GM19193 (cell line): ENCODE results near the gene SRRD.

Experiments used
- POLR2A ChIP-seq: IDR thresholded peaks from 4 replicates; pipeline ENCODE4 v1.6.1; 2011; ENCODE audit not compliant: insufficient read depth, insufficient read length; ENCODE audit errors: extremely low read depth

The SRRD gene

DNA sequence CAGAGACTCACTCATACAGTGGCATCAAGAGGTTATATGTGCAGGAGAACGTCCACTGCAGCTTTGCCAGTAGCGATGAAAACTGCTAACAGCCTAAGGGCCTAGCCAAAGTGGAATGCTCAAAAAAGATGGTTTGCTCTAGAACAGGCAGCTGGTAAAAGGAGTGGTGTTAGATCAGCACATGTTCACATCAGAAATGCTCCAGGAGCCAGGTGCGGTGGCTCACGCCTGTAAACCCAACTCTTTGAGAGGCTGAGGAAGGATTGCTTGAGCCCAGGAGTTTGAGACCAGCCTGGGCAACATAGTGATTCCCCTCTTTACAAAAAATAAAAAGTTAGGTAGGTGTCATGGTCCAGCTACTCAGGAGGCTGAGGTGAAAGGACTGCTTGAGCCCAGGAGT lies 38.9 kb downstream of the SRRD start:
- TF ChIP-seq POLR2A, result no peak

DNA sequence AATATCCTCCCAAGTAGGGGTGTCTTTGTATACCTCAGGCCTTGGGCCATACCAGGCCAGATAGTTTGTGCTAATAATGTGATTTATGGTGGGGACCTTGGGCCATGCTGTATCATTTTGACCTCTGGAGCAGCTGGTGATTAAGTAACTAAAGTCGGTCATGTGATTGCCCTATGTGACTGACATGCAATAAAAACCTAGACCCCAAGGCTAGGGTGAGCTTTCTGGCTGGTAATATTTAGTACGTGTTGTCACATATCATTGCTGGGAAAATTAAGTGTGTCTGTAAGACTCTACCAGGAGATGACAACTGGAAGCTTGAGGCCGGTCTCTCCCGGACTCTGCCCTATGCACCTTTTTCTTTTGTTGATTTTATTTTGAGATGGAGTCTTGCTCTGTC lies 41.2 kb downstream of the SRRD start:
- TF ChIP-seq POLR2A, result no peak

DNA sequence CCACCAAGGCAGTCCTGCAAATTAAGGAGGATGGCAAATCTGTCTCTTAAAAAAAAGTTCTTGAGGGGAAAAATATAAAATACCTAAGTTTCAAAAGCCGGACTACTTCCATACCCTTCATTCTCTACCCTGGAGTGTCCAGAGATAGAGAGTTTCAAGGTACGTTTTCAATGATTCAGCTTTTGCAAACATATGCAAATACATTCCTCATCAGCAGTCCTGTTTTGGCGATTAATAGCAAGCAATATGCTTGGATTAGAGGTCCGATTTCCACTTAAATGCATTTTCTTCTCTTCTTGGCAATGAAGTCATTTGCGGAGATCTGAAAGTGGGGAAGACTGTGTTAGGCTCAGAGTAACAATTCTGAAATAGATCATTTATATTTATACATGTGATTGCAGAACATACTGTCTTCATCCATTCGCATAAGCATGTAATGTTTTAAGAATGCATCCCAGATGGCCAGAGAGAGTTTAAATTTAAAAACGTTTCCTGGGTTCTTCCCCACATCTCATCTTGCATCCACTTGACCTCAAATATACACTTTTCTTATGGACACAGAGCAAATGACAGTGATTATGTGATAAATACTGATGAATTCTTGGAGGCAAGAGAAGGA lies 42.4 kb downstream of the SRRD start:
- TF ChIP-seq POLR2A, result no peak

DNA sequence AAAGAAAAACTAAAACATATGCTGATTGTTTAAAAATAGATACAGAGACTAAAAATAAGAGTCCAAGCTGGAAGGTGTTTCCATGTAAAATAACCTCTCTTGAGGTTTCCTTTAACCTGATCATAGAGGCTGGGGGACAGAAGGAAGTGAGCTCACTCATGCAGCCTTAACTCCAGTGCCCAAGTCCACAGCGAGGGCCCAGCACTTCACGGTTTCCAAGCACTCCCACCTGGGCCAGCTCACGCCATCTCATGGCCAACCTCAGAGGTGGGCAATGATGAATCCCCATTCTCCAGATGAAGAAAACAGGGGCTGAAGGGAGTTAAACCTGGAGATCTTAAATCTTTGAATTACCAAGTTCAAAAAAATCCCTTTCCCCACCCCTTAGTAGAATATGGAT lies 43.5 kb downstream of the SRRD start:
- no peak for TF ChIP-seq POLR2A

DNA sequence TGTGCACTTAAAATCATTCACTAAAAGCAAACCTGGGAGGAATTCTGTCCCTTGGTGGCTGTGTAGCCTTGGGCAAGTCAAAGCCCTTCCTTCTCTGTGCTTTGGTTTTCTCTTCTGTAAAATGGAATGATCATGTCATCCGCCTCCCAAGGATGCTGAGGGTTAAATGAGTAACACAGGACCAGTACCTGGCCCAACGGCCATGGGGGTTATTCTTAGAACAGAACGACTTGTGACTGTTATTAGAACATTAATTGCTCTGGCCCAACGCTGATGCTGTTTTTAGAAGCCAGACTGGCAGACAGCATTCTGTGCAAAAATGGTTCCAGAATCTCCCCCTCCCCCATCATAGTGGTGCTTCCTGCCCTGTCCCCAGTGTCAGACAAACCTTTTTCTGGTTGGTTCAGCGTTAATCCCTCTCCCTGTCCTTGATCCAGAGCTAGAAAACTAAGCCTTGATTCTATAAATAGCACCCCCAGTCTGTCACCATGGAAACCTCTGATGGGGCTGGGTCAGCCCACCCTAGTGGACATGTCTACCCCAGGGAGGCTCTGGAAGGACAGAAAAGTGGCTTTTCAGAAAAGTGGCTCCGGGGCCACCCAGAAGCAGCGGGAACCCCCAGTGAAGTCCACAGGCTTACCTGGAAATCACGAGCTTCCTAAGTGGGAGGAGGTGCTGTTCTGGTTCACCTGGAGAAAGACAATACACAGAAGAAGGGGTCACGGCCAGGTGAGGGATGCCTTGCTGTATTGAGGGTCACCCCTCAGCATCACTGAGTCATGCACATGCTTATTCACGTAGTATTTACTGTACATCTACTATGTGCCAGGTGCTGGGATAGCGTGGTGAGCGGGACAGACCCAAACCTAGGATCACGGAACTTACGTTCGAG lies 44.1 kb downstream of the SRRD start:
- no peak for TF ChIP-seq POLR2A

DNA sequence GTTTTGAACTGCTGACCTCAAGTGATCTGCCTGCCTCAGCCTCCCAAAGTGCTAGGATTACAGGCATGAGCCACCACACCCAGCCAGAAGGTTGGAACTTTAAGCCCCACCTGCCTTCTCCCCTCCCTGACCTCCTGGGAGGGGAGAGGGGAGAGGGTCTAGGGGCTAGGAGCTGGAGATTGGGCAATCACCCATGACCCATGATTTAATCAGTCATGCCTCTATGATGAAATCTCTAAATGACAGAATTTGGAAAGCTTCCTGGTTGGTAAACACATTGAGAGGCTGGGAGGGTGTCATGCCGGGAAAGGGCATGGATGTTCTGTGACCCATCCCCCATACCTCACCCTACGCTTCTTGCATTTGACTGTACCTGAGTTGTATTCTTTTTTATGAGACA lies 45.7 kb downstream of the SRRD start:
- no peak for TF ChIP-seq POLR2A

DNA sequence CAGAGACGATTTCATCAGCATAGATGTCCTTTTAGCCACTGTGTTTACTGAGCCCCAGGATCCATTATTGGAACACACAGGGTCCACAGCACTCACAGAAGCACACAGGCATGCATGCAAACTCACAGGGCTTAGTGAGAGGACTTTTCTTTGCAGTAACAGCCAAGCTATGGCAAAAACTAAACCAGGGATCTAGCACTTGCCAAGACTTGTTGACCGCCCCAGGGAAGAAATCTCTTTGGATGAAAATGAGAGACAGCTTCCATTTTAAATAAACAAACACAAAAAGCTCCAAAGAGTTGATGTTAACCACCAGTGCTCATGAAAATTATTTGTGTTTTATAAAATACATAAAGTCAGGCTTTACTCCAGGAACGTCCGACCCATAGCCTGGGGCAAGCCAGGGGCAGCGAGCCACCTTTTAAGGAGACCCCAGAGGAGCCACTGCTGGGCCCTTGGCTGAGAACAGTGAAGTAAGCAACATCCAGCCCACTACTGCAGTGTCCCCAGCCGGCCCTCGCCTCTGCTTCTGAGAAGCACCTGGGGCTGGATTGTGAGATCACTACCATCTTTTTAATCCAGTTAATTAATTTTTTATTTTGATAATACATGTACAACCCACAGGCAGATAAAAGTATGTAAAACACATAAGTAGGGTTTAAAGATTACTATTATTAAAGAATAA lies 50.6 kb downstream of the SRRD start:
- TF ChIP-seq POLR2A, result no peak

DNA sequence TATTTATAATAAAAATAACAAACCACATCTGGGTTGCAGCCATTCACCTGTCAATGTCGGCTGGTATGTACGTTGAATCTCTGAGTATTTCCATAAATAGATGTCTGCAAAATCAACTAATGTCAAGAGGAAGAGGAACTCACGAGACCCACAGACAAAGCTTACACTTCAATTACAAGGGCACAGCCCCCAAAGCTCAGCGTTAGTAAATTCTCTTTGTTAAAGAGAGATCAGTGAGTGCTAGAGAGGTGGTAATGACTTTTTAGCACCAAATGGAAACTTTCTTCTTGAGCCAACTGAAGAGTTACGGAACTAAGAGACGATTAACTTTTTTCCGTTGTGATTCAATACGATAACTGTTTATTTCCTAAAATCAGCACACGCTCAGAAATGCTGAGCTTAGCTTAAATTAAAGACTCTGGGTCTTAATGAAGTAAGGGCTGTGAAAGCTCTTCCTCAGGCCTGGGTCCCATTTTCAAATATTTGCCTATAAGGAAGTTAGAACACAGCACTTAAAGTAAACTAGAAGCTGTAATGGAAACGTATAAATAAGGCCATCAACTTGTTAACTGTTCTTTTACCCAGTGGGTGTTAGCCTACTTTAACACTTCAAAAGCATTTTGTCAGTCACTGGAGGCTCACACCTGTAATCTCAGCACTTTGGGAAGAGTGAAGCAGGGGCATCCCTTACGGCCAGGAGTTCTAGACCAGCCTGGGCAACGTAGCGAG lies 51.4 kb downstream of the SRRD start:
- TF ChIP-seq POLR2A, result no peak

DNA sequence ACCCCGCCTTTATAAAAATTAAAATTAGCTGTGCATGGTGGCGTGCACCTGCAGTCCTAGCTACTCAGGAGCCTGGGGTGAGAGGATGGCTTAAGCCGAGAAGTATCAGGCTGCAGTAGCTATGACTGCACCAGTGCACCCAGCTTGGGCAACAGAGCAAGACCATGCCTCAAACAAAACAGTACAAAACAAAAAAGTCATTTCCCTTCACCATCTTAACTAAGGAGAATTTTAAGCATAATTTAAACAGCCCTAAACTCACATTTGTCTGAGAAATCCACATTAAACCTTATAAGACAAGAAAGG lies 51.9 kb downstream of the SRRD start:
- TF ChIP-seq POLR2A, result no peak

DNA sequence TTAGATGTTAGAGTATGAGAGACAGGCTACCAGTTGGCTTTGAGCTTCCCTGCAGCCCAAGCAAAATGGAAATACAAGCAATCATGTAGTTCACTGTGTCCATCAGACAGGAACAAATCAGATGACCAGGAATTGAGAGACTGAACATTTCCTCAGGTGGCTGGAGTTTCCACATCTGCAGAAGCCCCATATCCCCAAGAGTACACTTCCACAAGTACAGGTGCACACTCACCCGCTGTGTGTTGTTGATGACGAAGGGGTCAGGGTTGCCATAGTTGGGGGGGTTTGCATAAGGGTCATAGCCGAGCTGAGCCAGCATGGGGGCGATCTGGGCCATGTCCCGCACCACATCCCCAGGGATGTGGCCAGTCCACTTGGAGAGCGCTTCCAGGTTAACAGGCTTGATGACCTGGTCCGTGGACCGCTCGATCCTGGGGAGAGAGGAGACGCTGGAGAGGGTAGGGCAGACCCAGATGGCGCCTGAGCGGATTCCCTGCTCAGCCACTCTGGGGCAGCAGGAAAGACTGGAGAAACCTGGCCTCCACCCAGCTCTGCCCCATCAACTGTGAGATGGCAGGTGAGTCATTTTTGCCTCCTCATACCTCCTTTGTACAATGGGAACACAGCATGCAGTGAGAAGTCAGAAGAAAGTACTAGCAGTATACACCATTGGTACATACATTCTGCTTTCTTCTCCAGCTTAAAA lies 52.5 kb downstream of the SRRD start:
- no peak for TF ChIP-seq POLR2A

DNA sequence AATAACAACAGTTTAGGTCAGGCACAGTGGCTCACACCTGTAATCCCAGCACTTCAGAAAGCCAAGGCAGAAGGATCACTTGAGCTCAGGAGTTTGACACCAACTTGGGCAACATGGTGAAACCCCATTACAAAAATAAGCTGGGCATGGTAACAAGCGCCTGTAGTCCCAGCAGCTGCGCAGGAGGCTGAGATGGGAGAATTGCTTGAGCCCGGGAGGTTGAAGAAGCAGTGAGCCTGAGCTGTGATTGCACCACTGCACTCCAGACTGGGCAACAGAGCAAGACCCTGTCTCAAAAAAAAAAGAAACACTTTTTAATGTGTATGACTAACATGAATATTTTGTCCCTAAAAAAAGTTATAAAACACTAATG lies 53.1 kb downstream of the SRRD start:
- TF ChIP-seq POLR2A, result no peak

DNA sequence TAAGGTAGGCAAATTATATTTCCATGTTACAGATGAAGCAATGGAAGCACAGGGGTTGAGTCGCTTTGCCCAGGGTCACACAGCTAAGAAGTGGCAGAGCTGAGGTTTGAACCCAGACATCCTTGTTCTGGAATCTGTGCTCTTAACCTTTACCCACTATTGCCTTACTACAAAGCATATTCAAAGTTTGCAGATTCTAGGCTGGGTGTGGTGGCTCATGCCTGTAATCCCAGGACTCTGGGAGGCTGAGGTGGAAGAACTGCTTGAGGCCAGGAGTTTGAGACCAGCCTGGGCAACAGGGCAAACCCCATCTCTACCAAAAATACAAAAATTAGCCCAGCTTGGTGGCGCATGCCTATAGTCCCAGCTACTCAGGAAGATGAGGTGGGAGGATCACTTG lies 56.4 kb downstream of the SRRD start:
- TF ChIP-seq POLR2A, result no peak

DNA sequence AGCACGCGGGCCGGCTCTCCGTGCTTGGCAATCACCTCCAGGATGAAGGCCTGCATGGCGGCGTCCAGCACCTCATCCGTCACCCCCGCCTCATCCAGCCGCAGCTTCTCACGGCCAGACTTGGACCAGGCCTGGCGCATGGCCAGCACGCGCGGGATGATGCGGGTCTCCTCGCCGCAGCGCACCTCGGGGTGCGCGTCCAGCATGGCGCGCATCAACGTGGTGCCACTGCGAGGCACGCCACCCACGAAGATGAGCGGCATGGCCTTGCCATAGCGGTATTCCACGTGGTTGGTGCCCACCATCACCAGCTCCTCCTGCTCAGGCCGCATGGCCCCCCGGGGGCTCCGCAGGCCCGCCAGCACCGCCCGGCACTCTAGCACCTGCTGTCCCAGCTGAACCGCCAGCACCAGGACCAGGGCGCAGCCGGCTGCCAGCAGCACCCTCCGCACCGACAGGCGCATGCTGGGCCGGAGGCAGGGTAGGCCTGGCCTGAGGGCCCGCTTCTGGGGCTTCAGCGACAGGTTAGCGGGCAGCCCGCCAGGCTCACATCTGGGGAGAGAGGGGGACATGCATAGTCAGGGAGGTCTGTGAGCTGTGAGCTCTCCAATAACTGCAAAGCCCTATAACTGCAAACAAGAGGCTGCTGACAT lies 57.6 kb downstream of the SRRD start:
- no peak for TF ChIP-seq POLR2A

DNA sequence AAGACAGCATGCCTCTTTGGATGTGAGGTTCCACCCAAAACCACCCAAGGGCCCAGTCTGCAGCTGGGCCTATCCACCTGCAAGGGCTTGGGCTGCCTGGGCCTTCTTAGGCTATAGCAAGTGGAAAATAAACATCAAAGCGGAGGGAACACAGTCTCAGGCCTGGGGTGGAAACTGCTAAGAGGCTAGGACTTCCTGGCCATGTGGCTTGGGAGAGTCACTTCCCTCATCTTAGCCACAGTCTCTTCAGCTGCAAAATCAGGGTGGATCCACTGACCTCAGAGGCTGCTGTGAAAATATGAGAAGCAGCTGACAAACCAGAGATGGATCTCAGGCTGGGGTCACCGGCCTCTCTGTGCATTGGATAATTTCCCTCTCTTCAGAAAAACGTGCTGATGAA lies 59.2 kb downstream of the SRRD start:
- no peak for TF ChIP-seq POLR2A
